HG03442 (cell line): ENCODE results near the gene RFT1.
A peak's percentile ranks its signal among the peaks of the same experiment; 100 is the strongest.

ENCODE experiments used
- ATAC-seq: cut with Tn5 transposase; IDR thresholded peaks from one replicate; pipeline ENCODE4 v1.9.1; 2021; ENCODE audit warnings: mild to moderate bottlenecking, moderate library complexity; ENCODE audit not compliant: unreplicated experiment

The RFT1 gene, protein sequence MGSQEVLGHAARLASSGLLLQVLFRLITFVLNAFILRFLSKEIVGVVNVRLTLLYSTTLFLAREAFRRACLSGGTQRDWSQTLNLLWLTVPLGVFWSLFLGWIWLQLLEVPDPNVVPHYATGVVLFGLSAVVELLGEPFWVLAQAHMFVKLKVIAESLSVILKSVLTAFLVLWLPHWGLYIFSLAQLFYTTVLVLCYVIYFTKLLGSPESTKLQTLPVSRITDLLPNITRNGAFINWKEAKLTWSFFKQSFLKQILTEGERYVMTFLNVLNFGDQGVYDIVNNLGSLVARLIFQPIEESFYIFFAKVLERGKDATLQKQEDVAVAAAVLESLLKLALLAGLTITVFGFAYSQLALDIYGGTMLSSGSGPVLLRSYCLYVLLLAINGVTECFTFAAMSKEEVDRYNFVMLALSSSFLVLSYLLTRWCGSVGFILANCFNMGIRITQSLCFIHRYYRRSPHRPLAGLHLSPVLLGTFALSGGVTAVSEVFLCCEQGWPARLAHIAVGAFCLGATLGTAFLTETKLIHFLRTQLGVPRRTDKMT

GRCh38 chr3:53130179-53131061, at the start of gene RFT1:
Gene RFT1, minus strand, starts transcription at chr3:53130435. Its CDS starts 35 bp downstream, at chr3:53130400.
- ATAC-seq, result peak; percentile 77

GRCh38 chr3:53179580-53179979, 49.3 kb upstream of the RFT1 start:
- no peak for ATAC-seq

DNA sequence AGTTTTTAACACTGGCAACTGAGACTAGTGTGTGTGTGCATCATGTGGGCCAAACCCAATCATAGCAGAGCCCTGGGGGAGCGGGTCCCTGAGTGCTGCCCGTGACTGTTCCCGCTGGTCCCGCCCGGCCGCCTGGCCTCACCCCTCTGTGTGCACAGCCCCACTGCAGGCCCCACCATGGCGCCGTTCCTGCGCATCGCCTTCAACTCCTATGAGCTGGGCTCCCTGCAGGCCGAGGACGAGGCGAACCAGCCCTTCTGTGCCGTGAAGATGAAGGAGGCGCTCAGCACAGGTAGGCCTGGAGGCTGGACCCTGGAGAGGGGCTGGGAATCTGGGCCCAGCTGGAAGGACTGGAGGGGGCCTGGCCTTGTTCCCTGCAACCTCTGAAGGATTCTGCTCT, 48.0 kb upstream of the RFT1 start:
- no peak for ATAC-seq

DNA sequence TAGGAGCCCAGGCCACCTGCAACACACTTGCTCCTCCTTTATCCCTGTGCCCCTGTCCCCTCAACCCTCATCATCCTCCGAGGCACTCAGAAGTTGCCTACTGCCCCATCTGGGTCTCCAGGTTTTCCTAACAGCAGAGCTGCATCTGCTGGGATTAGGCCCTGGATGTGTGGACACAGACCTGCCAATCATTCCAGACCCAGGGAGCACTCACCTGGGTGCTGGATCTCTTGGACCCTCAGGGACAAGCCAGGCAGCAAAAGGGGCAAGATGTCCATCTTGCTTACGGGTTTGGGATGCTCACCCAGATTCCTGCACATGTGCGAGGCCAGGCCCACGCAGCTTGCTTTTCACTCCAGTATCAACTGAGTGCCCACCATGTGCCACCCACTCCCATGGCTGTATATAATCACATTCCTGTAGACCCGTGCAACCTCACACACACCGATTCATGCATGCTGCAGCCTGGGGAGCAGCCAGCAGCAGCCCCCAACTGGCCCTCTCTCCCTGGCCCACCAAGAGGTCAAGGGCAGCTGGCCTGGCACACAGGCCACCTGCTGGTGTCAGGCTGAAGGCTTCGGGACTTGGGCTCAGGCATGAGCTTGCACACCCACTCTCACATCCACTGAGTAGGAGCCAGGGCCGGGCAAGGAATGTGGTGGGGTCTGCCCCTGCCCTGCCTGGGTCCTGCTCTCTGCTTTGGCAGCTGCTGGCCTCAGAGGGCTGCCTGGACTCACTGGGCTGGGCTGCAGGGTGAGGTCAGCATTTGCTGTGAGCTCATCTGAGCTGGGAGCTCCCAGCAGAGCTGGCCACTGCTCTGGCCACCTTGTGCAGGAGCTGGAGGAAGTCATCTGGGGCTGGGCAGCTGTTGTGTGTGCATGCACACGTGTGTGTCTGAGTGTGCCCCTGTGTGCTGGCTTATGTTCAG, 45.6 kb upstream of the RFT1 start:
- ATAC-seq, result no peak

- peak; percentile 43 for ATAC-seq
Observed at GRCh38 chr3:53174346-53175250, 44.4 kb upstream of the RFT1 start.

GRCh38 chr3:53173107-53173506, 42.9 kb upstream of the RFT1 start:
- ATAC-seq, result no peak

DNA sequence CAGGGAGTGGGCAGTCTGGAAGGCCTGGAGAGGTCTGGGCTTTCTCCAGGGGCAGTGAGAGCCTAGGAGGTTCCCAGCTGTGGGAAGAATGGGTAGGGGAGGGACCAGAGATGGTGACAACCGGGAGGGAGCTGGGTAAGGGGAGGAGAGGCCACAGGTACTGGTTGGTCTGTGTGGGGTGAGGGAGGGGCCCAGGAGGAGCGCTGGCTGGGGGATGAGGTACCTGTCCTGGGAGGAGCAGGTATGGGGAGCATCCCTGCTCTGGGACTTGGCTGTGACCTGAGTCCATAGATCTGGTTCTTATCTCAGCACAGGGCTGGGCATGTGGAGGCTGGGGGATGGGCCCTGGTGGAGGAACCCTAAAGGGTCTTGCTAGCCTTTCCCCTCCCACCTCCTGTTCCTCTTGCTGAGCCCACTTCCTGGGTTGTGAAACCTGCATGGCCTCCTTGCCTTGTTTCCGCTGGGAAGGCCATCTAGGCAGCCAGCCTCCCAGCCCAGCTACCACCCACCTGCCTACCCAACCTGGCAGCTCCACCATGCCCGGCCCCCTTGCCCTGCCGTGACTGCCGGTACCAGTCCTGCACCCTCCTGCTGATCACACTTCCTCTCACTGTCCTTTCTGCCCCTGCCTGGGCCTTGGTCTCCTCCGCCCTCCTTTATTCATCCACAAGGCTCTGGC, 41.7 kb upstream of the RFT1 start:
- no peak for ATAC-seq

DNA sequence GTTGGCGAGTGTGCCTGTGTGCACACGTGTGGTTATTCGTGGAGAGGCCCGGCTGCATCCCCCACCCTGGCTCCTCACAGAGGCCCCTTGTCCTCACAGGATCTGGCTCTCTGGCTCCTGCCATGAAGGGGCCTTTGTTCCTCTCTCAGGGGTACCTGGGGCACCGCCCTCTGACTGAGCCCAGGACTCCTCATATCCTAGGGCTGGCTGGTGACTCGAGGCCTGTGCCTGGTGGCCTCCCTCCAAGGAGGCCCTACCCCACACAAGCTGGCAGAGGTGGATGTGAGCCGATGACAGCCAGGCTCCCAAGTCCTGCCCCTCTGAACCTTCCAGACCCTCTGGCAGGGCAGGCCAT, 40.8 kb upstream of the RFT1 start:
- ATAC-seq, result no peak

DNA sequence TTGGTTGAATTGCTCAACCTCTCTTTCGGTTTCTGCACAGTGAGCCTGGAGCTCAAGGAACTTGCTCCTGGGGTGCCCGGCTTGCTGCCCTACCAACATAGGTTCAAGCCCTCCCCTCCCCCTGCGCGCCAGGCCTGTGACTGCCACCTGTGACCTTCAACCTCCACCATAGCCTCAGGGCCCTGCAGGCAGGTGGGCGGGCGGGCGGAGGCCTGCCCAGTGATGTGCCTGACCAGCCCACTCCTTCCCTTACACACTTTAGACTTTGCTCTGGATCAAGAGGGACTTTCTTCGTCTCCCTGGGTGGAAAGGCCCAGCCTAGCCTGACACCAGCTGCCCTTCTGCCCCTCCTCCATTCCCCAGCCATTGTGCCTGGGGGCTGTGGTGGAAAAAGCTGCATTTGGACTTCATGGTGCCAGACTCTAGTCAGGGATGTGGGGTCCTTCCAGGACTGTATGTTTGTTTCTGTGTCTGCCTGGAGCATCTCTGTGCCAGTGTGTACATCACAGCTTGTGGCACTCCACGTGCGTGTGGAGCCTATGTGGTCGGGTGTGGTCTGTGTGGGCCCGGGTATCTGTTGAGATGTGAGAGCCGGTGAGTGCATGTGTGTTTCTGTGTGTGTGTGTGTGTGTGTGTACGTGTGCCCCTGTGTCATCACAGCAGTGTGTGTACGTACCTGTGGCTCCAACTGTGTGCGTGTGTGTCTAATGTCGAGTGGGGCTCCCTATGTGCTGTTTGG, 40.3 kb upstream of the RFT1 start:
- no peak for ATAC-seq

- no peak for ATAC-seq
Observed at GRCh38 chr3:53169832-53170324, 39.6 kb upstream of the RFT1 start.

GRCh38 chr3:53169045-53169831, 39.0 kb upstream of the RFT1 start:
- no peak for ATAC-seq

- no peak for ATAC-seq
Observed at GRCh38 chr3:53168175-53168923, 38.1 kb upstream of the RFT1 start.

DNA sequence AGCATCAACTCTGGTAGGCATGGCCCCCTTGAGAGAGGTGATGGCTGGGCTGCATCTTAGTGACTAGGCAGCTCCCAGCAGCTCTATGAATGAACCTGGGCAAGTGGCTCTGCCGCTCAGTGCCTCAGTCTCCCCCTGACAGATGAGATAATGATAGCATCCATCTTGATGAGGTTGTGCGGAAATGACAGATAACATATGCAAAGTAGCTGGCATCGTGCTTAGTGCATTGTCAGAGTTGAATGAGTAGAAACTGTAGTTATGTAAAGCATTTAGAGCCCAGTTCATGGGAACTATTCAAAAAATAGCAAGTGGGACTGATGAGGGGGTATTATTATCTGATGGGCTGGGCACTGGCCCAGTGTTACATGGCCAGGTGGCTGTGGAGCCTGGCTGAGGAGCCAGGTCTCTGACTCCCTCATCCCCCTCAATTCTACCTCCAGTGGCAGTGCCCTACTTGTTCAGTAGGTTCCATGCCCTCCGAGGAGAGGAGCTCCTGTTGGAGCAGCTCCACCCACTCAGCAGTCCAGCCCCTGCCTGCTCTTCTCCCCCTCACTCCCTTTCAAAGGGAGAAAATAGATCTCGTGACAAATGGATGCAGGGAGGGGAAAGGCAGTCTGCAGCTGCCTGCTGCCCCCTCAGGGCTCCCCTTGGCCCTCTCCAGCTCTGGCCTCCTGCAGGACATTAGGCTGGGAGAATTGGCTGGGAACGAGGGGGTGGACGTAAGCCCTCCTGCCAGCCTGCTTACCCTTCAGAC, 37.4 kb upstream of the RFT1 start:
- ATAC-seq, result no peak

GRCh38 chr3:53166781-53167291, 36.6 kb upstream of the RFT1 start:
- ATAC-seq, result no peak

DNA sequence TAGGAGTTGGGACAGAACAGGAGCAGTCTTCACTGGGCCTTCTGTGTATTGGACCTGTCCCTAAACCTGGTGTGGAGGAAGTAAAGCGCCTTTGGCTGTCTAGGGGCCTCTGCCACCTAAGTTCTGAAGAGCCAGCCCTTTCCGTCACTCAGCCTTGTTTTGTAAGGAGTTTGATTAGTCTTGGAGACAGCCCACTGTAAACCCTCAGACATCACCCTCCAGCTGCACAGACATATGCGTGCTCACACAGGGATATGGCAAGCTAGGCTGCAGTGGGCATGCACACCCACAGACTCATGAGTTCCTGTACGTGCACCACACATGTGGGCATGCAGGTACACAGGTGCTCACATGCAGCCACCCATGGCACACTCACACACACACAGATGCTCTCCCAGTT, 36.0 kb upstream of the RFT1 start:
- ATAC-seq, result no peak

- no peak for ATAC-seq
Observed at GRCh38 chr3:53164911-53165310, 34.7 kb upstream of the RFT1 start.
